SU-DHL-6 (cell line): ENCODE results near the gene BAHD1.

ENCODE experiments used
- H2AFZ ChIP-seq: fragments of 200-600 bp; sonication (generic); 2 replicates; pipeline ENCODE4 v1.6.1; 2014; ENCODE audit warnings: low read depth, mild to moderate bottlenecking, moderate library complexity, mixed read lengths, antibody characterized with exemption, low read length; ENCODE audit not compliant: severe bottlenecking
- H3F3A ChIP-seq: fragments of 200-600 bp; shearing (Covaris generic); 2 replicates; pipeline ENCODE4 v1.6.0; 2016; ENCODE audit warnings: antibody characterized with exemption, mild to moderate bottlenecking; ENCODE audit not compliant: insufficient read depth
- H3K27ac ChIP-seq: fragments of 200-600 bp; sonication (generic); 2 replicates; pipeline ENCODE4 v1.5.1; 2016; ENCODE audit warnings: low read depth, mild to moderate bottlenecking, low read length, moderate library complexity, mixed read lengths
- H3K27me3 ChIP-seq: fragments of 200-600 bp; sonication (generic), shearing (Covaris generic); 2 replicates; pipeline ENCODE4 v1.6.0; 2014; ENCODE audit warnings: mild to moderate bottlenecking, low read length
- H3K36me3 ChIP-seq: fragments of 200-600 bp; sonication (generic); 2 replicates; pipeline ENCODE4 v1.6.1; 2014; ENCODE audit warnings: mild to moderate bottlenecking, low read length, mixed read lengths
- H3K4me2 ChIP-seq: fragments of 300-600, 200-600 bp; shearing (Covaris generic), sonication (generic); 2 replicates; pipeline ENCODE4 v1.6.0; 2014; ENCODE audit warnings: low read length, low read depth, mild to moderate bottlenecking; ENCODE audit not compliant: poor library complexity, severe bottlenecking
- H3K4me3 ChIP-seq: fragments of 200-600 bp; sonication (generic); 2 replicates; pipeline ENCODE4 v1.5.1; 2014; ENCODE audit warnings: antibody characterized with exemption, low read length, mild to moderate bottlenecking, mixed read lengths; ENCODE audit not compliant: insufficient read depth, poor library complexity, severe bottlenecking
- H3K79me2 ChIP-seq: fragments of 200-600 bp; sonication (generic); 2 replicates; pipeline ENCODE4 v1.6.1; 2014; ENCODE audit warnings: mild to moderate bottlenecking, low read length, moderate library complexity; ENCODE audit not compliant: insufficient read depth
- H3K9ac ChIP-seq: fragments of 200-600 bp; sonication (generic); 2 replicates; pipeline ENCODE4 v1.7.0; 2014; ENCODE audit warnings: mild to moderate bottlenecking, low read length
- H3K9me2 ChIP-seq: fragments of 200-600 bp; sonication (generic); replicated peaks from 2 replicates; pipeline ENCODE4 v1.6.1; 2014; ENCODE audit warnings: low read length; ENCODE audit not compliant: insufficient read depth
- H3K9me3 ChIP-seq: fragments of 200-600 bp; sonication (generic); 2 replicates; pipeline ENCODE4 v1.6.1; 2014; ENCODE audit warnings: low read length, mixed read lengths; ENCODE audit not compliant: insufficient read depth
- H4K20me1 ChIP-seq: fragments of 200-600 bp; sonication (generic); 2 replicates; pipeline ENCODE4 v1.6.1; 2014; ENCODE audit warnings: low read depth, mild to moderate bottlenecking, antibody characterized with exemption, low read length, moderate library complexity, mixed read lengths
- CTCF ChIP-seq: fragments of 200-600 bp; sonication (generic); IDR thresholded peaks from one replicate; pipeline ENCODE4 v1.5.1; 2017; ENCODE audit warnings: antibody characterized with exemption, mild to moderate bottlenecking, low read length, moderate library complexity; ENCODE audit not compliant: insufficient read depth, poor library complexity, severe bottlenecking
- EZH2phosphoT487 ChIP-seq: fragments of 200-600 bp; sonication (generic), shearing (Covaris generic); conservative IDR thresholded peaks from 2 replicates; pipeline ENCODE4 v1.6.1; 2018; ENCODE audit warnings: mild to moderate bottlenecking, antibody characterized with exemption, low read length, moderate library complexity, mixed read lengths

BAHD1 gene

DNA sequence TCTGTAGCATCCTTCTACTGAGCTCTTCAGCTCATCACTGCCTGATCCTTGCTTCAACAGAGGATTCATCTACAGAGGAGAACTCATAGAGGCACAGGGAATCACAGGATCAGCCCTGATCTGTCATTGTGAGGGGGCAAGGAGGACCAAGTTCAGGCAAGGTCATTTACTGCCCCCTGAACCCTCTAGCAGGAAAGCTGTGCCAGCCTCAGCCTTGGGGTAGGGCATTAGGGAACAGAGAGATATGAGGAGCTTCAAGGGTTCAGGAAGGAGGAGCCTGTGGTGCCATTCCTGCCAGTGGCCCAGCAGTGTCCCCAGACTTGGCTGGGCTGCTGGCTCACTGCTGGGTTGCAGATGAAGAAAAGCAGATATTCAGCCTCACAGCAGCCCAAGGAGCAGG lies 38.3 kb downstream of the BAHD1 start:
- Histone ChIP-seq H3K27ac (no peak overlapping the region), H3K4me3 (no peak overlapping the region), H3K9ac (no peak overlapping the region), H3K36me3 (no peaks in the 10 kb centered on the region), H3K4me2 (no peak overlapping the region), H4K20me1 (no peaks in the 10 kb centered on the region), H3K9me2 (no peaks in the 10 kb centered on the region), H3K79me2 (no peaks in the 10 kb centered on the region), H3K27me3 (no peaks in the 10 kb centered on the region), H2AFZ (no peak overlapping the region), H3F3A (no peaks in the 10 kb centered on the region), H3K9me3 (no peaks in the 10 kb centered on the region)
- TF ChIP-seq CTCF (no peak), EZH2phosphoT487 (no peak)

DNA sequence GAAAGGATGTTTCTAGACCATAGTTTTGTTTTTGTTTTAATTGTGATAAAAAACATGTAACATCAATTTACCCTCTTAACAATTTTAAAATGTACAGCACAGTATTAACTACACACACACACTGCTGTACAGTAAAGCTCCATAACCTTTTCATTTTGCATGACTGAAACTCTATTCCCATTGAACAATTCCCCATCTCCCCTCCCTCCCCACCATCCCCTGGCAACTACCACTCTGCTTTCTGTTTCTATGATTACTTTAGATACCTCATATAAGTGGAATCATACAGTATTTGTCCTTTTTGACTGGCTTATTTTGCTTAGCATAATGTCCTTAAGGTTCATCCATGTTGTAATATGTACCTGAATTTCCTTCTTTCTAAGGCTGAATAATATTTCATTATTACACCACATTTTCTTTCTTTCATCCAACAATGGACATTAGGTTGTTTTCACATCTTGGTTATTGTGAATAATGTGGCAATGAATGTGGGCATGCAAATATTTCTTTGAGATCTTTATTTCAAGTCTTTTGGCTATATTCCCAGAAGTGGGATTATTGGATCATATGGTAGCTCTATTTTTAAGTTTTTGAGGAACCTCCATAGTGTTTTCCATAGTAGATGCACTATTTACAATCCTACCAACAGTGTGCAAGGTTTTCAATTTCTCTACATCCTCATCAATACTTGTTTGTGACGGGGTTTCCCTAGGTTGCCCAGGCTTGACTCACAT lies 40.8 kb downstream of the BAHD1 start:
- Histone ChIP-seq H4K20me1 (no peaks in the 10 kb centered on the region), H3K4me2 (no peak overlapping the region), H3K27me3 (no peaks in the 10 kb centered on the region), H3K9me3 (no peaks in the 10 kb centered on the region), H3K9me2 (no peaks in the 10 kb centered on the region), H3K9ac (no peak overlapping the region), H3K79me2 (no peaks in the 10 kb centered on the region), H3F3A (no peaks in the 10 kb centered on the region), H2AFZ (no peak overlapping the region), H3K27ac (no peak overlapping the region), H3K4me3 (no peak overlapping the region), H3K36me3 (no peaks in the 10 kb centered on the region)
- TF ChIP-seq EZH2phosphoT487: no peak
- no peak for TF ChIP-seq CTCF

GRCh38 chr15:40483919-40484318 lies 43.2 kb downstream of the BAHD1 start:
- TF ChIP-seq EZH2phosphoT487: no peak
- TF ChIP-seq CTCF: no peak
- H4K20me1 ChIP-seq: no peaks in the 10 kb centered on the region
- H3K4me3 ChIP-seq: no peak overlapping the region

More at GRCh38 chr15:40483919-40484318, 43.2 kb downstream of the BAHD1 start:
- H3K9ac ChIP-seq: no peak overlapping the region
- H3K27me3 ChIP-seq: no peaks in the 10 kb centered on the region
- no peak overlapping the region for H3K27ac ChIP-seq
- no peaks in the 10 kb centered on the region for H3K9me2 ChIP-seq
- no peaks in the 10 kb centered on the region for H3F3A ChIP-seq
- H3K79me2 ChIP-seq: no peaks in the 10 kb centered on the region
- no peaks in the 10 kb centered on the region for H3K36me3 ChIP-seq
- no peak overlapping the region for H2AFZ ChIP-seq
- H3K4me2 ChIP-seq: no peak overlapping the region
- no peaks in the 10 kb centered on the region for H3K9me3 ChIP-seq
